ENCODE data around the gene C2orf49.

C2orf49 gene

DNA sequence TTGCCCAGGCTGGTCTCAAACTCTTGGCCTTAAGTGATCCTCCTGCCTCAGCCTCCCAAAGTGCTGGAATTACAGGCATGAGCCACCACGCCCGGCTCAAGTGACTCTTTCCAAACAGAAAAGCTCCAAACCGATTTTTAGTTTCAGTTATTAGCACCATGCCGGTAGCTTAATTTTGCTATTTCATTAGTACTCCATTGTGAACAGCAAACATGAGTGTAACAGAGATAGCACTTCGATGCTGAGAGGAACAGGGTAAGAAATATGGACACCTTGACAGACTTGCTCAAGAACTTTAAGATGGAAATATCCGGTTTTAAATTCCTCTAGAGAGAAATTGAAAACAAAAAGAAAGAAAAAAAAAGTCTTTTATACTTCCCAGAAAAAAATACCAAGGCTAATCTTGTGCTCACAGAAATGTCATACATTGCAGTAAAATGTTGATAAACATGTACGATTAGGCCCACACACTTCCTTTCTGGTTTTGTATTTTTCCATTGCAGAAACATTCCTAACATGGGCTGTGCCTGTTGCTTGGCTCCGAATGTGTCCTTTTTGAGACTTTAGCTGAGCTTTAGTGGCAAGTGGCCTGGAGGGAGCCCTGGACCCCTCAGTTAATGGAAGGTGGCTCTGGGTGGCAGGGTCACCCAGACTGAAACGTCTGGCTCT is 43.2 kb downstream of the C2orf49 start:
- DNase-seq (ENCODE audit: insufficient read length, low spot score) (no peak), FAIRE-seq (no peak)

DNA sequence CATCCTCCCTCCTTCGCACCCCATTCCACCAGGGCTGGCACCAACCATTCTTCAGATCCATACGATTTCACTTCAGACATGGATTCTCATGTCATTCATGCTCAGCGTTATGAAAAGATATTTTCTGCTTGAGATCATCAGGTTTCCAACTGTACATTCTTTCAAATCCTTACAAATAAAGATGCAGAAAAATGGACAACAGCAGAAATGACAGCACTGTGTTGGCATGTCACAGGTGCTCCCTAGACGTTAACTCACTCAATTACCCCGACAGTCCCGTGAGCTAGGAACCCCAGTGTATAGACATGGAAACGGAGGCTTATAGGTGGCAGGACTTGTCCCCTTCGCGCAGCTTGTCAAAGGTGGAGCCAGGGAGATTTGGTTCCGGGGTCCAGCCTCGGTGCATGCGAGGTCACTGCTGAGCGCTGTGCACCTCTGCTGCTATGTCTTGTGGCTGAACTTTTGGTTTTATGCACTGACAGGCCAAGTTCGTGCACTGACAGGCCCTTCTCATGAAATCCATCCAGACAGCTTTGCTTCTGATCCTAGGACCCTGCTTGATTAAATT is 43.8 kb downstream of the C2orf49 start:
- FAIRE-seq, result no peak

DNA sequence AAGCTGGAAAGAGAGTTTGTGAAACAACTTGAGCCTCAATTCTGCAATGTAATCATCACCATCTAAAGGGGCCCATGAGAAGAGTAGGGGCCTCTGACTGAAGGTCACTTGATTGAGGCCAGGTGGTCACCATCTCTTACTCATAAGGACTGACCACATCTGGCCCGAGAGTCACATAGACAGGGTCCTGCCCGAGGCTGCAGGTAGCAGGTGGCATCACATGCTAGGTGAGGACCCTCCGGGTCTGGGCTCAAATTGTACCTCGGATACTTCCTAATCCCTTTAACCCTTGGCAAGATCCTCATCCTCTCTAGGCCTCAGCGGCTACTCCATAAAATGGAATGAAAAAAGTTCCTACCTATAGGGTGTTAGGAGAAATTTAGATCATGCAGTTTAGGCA is 44.8 kb downstream of the C2orf49 start:
- no peak for FAIRE-seq
- no peak for DNase-seq (ENCODE audit: insufficient read length, low spot score)

More for the DNA sequence above, 43.8 kb downstream of the C2orf49 start:
- no peak for DNase-seq (ENCODE audit: insufficient read length, low spot score)

DNA sequence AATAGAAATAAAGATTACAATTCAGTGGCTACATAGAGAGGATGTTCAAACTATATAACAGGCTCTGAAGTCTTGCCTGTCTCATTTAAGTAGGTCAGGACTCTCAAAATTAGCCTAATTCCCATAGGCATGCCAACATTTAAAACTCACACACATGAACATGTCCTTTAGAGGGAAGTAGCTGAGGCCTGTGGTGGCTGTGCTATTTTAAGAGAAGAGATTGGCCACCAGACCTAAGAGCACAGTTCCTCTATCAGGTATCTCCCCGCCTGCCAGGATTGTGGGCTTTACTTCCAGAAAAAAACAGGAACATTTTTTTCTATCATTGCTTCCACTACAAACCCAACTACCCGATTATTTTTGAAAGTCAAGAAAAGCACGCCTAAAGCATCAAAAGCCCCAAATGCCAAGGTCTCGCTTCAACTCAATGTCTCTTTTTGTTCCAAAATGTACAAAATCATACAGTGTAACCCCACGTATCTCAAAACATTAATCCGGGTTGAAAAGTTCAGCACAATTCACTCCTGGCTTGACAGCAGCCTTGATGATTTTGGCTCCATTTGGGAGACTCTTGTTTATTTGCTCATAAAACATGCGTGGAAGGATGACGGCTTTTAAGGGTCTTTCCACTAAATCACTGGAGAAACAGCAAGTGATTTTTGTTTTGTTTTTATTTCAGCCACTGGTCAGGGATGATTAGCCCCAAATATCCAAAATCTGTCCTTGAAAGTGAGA is 46.3 kb downstream of the C2orf49 start:
- no peak for FAIRE-seq
- no peak for DNase-seq (ENCODE audit: insufficient read length, low spot score)

DNA sequence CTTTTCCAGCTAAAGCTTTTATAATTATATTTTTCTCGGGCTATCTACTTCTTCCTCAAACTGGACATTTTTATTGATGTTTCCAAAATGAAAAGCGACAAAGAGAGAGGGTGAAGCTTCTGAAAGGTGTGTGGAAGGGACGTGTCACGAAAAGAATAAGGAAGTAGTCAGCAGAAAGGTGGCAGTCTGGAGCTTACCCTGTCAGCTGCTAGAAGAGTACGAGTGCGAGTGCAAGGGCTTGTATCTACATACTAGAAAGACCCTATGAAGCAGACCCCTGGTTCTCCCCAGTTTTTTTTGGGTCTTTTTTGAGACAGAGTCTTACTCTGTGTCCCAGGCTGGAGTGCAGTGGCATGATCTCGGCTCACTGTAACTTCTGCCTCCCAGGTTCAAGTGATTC is 46.9 kb downstream of the C2orf49 start:
- no peak for FAIRE-seq

DNA sequence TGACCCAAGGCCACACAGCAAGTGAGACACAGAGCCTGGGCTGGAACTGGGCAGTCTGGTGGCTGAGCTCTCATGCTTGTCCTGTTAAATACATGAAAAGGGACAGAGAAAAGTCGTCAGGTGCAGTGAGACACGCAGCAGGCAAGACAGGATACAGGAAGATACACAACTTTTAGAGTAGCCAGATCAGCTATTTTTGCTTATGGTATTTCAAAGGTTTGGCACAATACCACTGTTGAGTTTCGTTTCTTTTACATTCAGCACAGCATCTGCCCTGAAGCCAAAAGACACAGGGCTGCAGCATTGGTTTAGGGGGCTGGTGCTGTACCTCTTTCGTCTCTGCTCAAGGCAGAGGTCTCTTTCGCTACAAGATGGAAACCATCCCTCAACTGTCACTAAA is 47.5 kb downstream of the C2orf49 start:
- no peak for DNase-seq (ENCODE audit: insufficient read length, low spot score)
- FAIRE-seq, result no peak

More for the DNA sequence above, 46.9 kb downstream of the C2orf49 start:
- no peak for DNase-seq (ENCODE audit: insufficient read length, low spot score)

DNA sequence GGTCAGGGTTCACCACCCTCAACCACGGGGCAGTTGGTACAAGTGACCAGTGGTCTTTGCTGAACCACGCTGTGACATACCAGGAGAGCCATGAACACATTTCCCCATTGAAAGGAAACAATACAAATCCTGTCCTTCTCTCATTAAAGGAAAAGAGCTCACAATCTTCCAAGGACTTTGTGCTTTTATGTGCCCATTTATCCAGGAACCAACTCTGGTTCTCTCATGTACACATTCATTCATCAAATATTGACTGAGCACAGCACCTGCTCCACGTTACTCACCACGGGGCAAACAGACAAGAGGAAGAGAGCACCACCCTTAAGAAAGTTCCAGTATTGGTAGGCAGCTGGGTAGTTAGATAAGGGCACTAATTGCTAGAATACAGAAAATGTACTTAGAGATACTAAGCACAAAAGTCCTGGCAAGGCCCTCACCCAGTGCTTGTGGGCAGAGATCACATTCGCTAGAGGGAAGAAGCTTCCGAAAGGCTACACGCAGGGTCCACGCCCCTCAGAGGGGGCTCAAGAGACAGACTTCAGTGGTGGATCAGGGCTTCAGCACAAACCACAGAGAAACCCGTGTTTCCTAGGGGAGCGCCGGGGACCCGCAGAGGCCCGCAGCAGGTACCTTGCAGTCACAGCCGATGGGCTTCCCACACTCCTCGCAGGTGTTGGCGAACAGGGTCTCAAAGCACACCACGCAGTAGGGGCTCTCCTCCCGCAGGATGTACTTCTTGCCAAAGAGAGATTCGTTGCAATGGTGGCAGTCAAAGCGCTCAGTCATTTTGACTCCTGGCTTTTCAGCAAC is 48.6 kb downstream of the C2orf49 start:
- FAIRE-seq (no peak), DNase-seq (ENCODE audit: insufficient read length, low spot score) (no peak)

DNA sequence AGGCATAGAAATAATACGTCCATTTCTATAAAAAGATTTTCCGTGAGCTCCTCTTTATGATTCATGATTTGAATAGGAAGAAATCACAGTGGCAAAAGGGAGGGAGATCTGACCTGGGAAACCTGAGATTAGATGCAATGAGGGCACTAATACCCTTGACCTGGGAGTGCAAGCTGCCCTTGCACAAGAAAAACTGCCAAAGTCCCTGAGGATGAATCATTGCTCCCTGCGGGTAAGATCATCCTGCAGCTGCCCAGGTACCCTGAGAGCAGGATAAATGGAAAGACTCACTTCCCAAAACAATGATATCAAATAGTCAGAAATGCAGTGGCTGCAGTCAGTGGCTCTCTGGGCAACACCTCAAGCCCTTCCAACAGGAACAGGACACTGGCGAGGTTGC is 49.9 kb downstream of the C2orf49 start:
- FAIRE-seq, result no peak
- no peak for DNase-seq (ENCODE audit: insufficient read length, low spot score)

DNA sequence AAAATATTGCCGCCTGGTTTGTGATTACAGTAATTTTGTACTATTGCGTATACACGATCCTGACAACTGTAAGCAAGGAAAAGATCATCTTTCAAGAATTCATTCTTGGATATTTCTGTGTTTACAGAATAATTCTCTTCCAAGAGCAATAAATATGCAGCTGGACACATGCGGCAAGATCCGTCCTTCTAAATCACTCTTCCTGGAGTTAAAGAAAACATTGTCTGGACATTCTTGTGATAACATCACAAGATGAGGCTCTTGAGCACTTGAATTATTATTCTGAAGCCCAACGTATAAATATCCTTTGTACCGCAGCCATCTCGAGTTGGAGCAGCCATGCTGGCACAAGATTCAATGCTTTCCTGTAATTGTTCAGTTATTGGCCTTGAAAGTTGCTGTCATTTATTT is 51.6 kb downstream of the C2orf49 start:
- peak; percentile 67 for DNase-seq (ENCODE audit: insufficient read length, low spot score)
- FAIRE-seq, result no peak

DNA sequence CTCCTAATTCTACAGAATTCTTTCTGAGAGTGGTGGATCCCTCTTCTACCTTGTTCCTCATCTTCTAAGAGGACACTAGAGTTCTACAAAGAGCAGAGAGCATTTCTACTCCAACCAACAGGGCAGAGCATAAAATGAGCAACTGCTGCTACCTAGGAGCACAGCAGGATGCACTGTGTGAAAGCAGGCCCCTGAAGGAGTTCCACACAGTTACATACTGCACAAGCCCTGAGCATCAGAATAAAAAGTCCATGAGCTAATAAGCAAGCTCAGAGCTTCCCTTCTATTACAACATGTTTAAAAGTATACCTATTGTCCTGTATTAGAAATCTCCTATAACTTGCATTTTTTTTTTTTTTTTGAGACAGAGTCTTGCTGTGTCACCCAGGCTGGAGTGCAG is 53.1 kb downstream of the C2orf49 start:
- DNase-seq (ENCODE audit: insufficient read length, low spot score) (no peak), FAIRE-seq (no peak)

DNA sequence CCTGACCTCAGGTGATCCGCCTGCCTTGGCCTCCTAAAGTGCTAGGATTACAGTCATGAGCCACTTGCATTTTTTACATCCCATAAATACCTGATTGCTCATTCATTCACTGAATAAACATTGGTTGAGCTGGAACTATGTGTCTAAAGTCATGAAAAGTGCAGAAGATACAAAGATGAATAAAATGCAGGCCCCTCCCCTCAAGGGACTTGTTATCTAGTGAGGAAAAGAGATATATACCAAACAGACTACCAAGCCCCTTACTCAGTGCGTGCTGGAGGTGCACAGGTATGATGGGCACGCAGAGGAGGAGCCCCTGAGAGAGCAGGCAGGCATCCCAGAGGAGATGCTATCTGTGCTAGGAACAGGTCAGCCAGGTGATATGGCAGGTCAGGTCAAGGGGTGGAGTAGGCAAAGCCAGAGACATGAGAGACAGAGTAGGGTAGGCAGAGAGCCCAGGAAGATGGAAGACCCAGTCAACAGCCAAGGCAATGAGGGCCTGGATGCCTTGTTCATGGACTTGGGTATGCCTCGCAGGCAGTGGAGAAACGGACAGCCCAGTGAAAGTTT is 53.8 kb downstream of the C2orf49 start:
- DNase-seq (ENCODE audit: insufficient read length, low spot score) (no peak), FAIRE-seq (peak; percentile 9)

DNA sequence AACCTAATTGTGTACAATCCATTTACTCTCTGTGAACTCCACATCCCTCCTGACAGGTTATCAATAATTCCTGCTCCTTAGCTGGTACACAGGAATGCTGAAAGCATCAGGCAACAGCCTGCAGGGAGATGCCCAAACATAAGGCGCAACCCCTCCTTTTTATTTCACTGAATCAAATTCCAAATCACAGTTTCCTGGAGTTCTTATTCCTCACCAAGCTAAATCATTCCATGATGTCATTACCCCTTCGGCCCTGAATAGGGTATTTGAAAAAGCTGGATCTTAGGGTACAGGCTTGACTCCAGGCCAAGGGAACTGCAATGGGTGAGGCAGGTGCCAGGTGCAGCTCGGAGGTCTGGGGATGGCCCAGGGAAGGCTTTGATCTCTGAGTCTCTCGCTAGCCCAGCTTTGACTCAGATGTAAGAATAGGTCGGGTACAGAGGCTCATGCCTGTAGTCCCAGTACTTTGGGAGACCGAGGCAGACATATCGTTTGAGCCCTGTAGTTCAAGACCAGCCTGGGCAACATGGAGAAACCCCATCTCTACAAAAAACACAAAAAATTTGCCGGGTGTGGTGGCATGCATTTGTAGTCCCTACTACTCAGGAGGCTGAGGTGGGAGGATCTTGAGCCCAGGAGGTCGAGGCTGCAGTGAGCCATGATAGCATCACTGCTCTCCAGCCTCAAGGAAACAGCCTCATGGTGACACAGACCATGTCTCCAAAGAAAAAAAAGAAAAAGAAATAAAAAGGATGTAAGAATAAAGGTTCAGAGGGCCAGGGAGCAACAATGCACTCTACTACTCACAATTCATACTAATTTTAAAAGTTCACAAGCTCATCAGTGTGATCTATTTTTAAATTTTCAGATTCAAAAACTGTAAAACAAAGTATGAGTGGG is 54.7 kb downstream of the C2orf49 start:
- DNase-seq (ENCODE audit: insufficient read length, low spot score), result no peak
- FAIRE-seq, result no peak

DNA sequence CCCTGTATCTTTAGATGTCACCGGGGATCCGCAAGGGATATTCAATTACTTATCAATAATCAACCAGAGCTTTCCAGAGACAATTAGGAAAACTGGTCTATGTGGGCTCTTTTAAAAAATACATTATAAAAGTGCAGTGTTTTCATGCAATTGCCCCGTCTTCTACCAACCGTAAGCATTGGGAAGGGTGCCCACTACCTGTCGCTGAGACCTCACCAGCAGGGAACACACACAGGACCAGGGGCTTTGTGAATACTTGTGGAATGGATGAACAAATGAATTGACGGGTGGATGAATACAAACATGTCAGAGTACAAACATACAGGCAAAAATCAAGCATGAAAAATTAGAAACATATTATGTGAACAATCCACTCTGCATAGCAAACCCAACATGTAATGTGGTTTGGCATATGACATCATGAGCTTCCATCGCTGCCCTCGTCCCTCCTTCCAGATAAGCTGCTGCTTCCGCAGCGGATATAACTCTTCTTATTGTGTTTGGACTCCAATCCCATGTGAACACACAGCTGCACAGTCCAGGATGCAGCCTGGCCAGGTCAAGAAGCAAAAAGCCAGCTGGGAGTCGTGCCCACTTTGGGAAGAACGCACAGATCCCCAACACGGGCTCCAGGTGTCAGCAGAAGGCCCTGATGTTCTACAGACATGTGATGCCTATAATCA is 56.2 kb downstream of the C2orf49 start:
- FAIRE-seq (no peak), DNase-seq (ENCODE audit: insufficient read length, low spot score) (no peak)

DNA sequence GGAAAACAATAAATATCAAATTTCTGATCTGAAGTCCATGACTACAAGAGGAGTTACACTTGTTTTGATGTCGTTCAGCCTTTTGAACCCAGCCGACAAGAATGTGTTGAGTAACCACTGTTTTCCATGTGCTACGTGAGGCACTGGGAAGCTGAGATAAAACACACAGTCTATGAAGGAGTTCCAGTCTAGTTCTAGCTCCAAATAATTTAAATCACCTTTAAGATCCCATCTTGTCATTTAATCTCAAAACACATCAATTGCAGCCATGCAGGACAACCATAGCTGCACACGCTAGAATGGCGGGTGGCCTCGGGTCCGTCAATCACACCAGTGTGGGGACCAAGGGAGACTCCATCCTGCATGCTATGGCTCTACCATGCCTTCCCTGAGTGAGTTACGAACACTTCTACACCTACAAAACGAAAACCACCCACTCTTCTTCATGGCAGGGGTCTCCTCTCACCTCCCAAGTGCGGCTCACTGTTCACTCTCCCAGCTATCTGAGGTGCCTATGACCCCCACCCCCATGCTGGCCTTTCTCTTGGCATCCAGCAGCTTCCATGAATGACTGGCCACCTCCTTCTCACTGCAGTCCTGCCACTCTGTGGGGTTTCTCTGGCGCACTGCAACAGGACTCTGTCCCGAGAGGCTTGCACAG is 57.7 kb downstream of the C2orf49 start:
- FAIRE-seq (no peak), DNase-seq (ENCODE audit: insufficient read length, low spot score) (no peak)

DNA sequence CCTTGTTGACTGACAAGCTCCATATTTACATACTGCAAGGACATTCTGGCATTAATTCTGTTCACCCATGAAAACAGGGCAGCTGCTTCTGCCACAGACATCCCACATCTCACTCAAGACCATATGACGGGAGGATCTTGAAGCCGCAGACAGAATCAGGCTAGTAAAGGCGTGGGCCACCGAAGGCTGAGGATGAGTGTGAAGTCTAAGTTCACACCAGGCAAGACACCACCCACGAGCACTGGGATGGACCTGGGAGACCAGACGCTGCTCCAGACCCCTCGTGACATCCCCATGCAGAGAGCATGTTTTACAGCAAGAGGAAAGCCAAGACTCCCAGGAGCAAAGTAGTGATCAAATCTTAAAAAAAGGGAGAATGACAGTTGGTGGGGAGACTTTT is 58.4 kb downstream of the C2orf49 start:
- FAIRE-seq (no peak), DNase-seq (ENCODE audit: insufficient read length, low spot score) (no peak)

DNA sequence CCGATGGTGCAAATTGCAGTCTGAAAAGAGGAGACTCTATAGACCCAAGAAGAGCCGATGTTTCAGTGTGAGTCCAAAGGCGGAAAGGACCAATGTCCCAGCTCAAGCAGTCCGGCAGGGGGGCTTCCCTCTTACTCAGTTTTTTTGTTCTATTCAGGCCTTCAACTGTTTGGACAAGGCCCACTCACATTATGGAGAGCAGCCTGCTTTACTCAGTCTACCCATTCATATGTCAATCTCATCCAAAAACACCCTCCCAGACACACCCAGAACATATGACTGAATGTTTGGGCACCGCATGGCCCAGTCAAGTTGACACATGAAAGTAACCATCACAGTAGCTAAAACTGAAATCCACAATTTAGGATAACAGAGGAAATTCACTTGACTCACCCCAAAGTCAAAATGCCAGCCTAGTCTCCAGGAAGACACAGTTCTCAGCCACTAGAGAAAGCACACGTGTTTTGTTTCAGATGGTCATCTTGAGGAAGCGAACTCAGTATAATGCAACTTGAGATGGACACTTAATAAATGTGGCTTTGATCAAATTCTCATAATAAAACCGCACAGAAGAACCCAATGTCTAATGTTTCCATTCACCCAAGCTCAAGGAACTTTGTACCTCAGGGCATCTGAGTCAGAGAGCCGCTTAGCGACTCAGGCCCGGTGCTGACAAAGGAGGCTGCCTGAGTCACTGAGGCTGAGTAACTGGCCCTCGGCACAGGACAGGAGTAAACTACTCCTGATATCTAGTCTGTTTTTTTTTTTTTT is 59.1 kb downstream of the C2orf49 start:
- DNase-seq (ENCODE audit: insufficient read length, low spot score) (peak; percentile 75), FAIRE-seq (no peak)

DNA sequence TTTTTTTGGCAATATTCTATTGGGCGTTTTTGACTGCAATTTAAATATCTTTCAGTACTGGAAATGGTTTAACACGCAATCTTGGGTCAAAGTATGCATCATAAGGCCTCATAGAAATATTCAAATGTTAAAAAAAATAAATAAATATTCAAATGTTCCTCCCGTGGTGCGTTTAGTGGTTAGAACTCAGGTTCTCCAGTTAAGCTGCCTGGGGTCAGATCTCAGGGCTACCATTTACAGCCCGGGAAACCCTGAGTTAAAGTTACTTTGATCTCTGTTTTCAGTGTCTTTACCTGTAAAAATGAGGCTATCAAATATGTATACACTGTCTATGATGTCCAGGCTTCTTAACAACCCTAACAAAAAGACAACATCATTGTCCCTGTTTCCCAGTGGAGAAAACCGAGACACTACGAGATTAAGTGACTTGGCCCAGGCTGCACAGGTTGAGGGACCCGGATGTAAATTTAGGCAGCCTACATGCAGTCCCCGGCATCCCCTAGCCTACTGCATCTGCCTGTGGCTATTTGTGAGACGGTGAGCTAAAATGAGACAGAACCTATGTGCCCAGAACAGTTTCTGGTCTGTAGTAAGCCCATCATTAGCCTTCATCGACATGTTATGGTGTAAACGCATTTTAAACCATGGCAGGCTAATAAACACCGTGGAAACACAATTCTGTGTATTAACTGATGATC is 59.8 kb downstream of the C2orf49 start:
- no peak for FAIRE-seq
- DNase-seq (ENCODE audit: insufficient read length, low spot score), result no peak

DNA sequence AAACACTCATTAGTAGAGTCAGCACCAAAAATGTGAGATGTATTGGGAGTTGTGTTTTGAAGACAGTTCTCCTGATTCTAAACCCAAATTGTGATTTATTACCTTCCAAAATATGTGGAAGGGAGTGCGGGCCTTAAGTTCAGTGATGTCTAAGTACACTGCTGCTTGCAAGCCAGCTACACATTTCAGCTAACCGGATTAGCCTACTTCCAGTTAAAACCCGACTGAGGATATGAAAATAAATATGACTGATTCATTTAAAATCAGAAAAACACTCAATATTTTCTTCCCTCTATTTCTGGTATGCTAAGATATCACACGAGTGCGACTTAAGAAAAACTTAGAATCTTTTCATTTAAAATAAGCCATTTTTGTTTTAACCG is 60.6 kb downstream of the C2orf49 start:
- FAIRE-seq, result no peak
- no peak for DNase-seq (ENCODE audit: insufficient read length, low spot score)

Data from HTR-8/SVneo (cell line).